Fibroblast of the aortic adventitia (primary cell): Measurements from ENCODE around the gene ACTL6A. TPM values are rescaled to one million over a fixed set of nuclear protein-coding genes. Genes with fewer than 3 reads are reported as not detected.

ENCODE experiments used
- DNase-seq: peaks from one replicate; pipeline ENCODE4 v3.0.0-alpha.2; 2010; ENCODE audit warnings: low read depth
- H3K4me3 ChIP-seq: 2 replicates; pipeline ENCODE4 v1.5.1; 2011; ENCODE audit warnings: low read depth, mild to moderate bottlenecking, control low read depth, low read length, moderate library complexity
- CTCF ChIP-seq: IDR thresholded peaks from 2 replicates; pipeline ENCODE4 v1.5.1; 2011; ENCODE audit warnings: mild to moderate bottlenecking, low read length, control low read depth, inconsistent platforms; ENCODE audit not compliant: insufficient read depth
- small RNA-seq: library from RNA; depleted of rRNA; stranded (forward); fragments of <200 nt; gene quantifications from one replicate; pipeline ENCODE3, GENCODE V24; 2012
- total RNA-seq: library from RNA; depleted of rRNA; stranded (reverse); fragments of >200 nt; gene quantifications from 2 replicates; pipeline ENCODE4 v1.2.3, GENCODE V29; 2012; ENCODE audit warnings: low replicate concordance

Gene ACTL6A
- total RNA-seq, 1 donor: 72.8 TPM

GRCh38 chr3:179624451-179624850, 61.7 kb downstream of the ACTL6A start:
- H3K4me3 ChIP-seq: no peak overlapping the region
- DNase-seq: peak; percentile 2
- no peak for TF ChIP-seq CTCF

GRCh38 chr3:179630753-179631451, 68.2 kb downstream of the ACTL6A start:
- no peak for TF ChIP-seq CTCF
- DNase-seq: no peak
- H3K4me3 ChIP-seq: no peak overlapping the region

Small RNA genes lying within 50 kb of the gene (small RNA-seq; reads per million reads assigned to genes)
- gene AC090425.1: not detected
- not detected for gene RF01210

Other genes starting within 250 kb of the ACTL6A start
- gene ZNF639, start 239.9 kb upstream of the ACTL6A start, total RNA-seq: 39.9 and 55.8 TPM in 2 replicates
- gene MFN1, start 215.2 kb upstream of the ACTL6A start, total RNA-seq: 44.7 and 220 TPM in 2 replicates
- gene GNB4, start 111.5 kb upstream of the ACTL6A start, total RNA-seq: 50.5 and 63.4 TPM in 2 replicates
- 40.6 and 43.7 TPM in 2 replicates for gene MRPL47, start 41.7 kb downstream of the ACTL6A start, total RNA-seq
- 135 and 148 TPM in 2 replicates for gene NDUFB5, start 41.9 kb downstream of the ACTL6A start, total RNA-seq
- gene USP13, start 90.1 kb downstream of the ACTL6A start, total RNA-seq: 14.4 and 36.8 TPM in 2 replicates